ENCODE data around the gene PPP1R36. TPM values are rescaled to one million over a fixed set of nuclear protein-coding genes. Genes with fewer than 3 reads are reported as not detected.
"Not testable (repeated sequence)": the region's sequence is repeated elsewhere in the genome, so short reads cannot be mapped to it uniquely, and the experiment has no call there.

PPP1R36 gene
- total RNA-seq, 2 experiments from 2014 or later: not detected

DNA sequence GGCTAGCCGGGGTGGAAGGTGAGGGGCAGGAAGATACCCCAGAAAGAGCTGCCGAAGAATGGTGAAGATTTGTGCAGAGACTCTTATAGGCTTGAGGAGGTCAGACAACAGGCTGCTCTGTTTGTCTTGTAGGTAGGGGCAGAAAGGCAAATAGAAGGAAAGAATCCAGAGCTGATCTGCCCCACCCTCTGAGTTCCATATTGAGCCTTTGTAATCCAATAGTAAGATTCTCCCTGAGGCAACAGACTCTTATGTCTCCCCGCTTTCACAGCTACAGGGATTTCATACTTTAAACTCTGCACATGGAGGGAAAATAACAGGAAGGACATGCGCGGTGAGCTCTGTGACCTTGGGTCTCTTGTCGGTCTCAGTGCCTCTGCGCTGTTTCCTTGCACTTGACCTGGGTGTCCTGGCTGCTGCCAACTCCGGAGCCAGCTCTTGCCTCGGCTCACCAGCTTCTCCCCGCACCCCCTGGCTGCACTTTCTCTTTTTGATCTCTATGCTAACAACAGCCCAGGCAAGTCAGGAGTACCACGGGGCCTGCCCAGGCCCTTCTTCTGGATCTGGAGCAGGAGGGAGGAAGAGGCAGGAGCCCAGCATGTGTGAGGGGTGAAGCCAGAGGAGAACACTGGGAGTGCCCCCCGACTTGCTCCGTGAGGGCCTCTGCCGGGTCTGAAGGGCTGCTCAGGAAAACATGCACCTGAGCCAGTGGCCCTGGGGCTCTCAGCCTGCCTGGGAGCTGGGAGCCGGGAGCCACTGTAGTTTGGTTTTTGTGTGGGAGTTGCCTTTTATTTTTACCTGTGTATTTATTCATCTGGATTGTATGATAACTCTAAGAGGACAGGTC is 75.8 kb downstream of the PPP1R36 start:
- CTCF ChIA-PET: interaction anchor here (0.6 to 1.5 kb wide), 3 partner anchors 11 to 85 kb away, joined by 3 to 7 read pairs (median 4); partner anchors contain the start of gene HSPA2
- no peaks in the 10 kb centered on the region for H3K4me1 Mint-ChIP-seq (ENCODE audit: low read depth)
- no peaks in the 10 kb centered on the region for H3K27me3 Mint-ChIP-seq (ENCODE audit: low read depth)
- H3K9me3 Mint-ChIP-seq: no peaks in the 10 kb centered on the region
- intact Hi-C loops (cut with micrococcal nuclease): no loop called here
- DNase-seq: no peak
- H3K4me3 Mint-ChIP-seq: no peak overlapping the region
- no peaks in the 10 kb centered on the region for H3K36me3 Mint-ChIP-seq (ENCODE audit: low read depth)
- H3K27ac Mint-ChIP-seq: no peak overlapping the region

DNA sequence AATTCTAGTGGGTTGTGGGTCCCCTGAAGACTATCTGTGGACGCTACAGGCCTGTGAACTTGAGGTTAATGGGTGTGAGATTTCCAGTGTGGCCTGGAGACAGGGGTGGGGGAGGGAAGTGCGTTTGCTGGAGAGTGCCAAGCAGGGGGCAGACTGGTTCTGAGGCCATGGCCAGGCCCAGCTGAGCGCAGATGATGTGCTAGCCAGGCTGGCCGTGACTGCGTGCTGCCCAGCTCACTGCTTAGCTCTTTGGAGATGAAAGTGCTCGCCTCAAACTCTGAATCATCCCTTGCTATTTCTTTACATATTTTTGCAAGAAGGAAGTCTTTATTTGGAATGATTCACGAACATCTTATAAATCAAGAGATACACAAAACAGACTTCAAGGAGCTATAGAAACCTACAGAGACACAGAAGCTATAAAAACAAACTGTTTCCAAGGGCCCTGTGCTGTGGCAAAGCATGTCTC is 79.2 kb downstream of the PPP1R36 start:
- intact Hi-C loops (cut with micrococcal nuclease): no loop called here
- no peak overlapping the region for H3K4me3 Mint-ChIP-seq
- H3K27ac Mint-ChIP-seq: no peak overlapping the region
- no peaks in the 10 kb centered on the region for H3K4me1 Mint-ChIP-seq (ENCODE audit: low read depth)
- H3K9me3 Mint-ChIP-seq: no peaks in the 10 kb centered on the region
- no peaks in the 10 kb centered on the region for H3K36me3 Mint-ChIP-seq (ENCODE audit: low read depth)
- H3K27me3 Mint-ChIP-seq (ENCODE audit: low read depth): no peaks in the 10 kb centered on the region
- CTCF ChIA-PET: interaction anchor here (1.2 kb wide), 1 partner anchor 11 kb away, joined by 3 read pairs; no protein-coding TSS in a partner anchor
- no peak for DNase-seq

DNA sequence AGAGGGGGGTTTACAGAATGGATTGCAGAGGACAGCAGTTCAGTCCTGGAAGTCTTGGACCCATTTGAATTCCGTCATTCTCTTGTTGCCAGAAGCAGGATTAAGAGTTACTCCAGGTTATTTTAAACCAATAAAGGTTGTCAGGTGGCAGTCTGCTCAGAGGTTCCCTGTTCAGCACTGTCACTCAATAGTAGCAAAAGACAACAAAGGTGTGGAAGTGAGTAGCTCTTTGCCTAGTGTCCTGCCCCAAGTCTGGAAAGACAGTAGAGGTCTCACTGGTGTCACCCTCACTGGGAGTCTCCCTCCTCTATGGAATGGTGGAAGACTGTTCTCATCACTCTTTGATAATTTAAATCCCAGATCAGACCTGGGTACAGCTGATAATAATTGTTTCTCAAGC is 81.0 kb downstream of the PPP1R36 start:
- H3K36me3 Mint-ChIP-seq (ENCODE audit: low read depth): no peaks in the 10 kb centered on the region
- no peak overlapping the region for H3K27ac Mint-ChIP-seq
- no peak overlapping the region for H3K4me3 Mint-ChIP-seq
- no peaks in the 10 kb centered on the region for H3K9me3 Mint-ChIP-seq
- H3K27me3 Mint-ChIP-seq (ENCODE audit: low read depth): no peaks in the 10 kb centered on the region
- DNase-seq: no peak
- intact Hi-C loops (cut with micrococcal nuclease): no loop called here
- CTCF ChIA-PET: interaction anchor here (0.6 to 1.3 kb wide), 3 partner anchors 24 to 200 kb away, joined by 3 to 4 read pairs (median 3); no protein-coding TSS in a partner anchor
- H3K4me1 Mint-ChIP-seq (ENCODE audit: low read depth): no peaks in the 10 kb centered on the region

DNA sequence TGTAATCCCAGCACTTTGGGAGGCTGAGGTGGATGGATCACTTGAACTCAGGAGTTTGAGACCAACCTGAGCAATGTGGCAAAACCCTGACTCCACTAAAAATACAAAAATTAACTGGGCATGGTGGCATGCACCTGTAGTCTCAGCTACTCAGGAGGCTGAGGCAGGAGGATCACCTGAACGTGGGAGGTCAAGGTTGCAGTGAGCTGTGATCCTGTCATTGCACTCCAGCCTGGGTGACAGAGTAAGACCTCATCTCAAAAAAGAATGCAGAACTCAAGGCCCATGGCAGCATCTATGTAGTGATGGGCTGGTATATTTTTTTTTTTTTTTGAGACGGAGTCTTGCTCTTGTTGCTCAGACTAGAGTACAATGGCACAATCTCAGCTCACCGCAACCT is 81.5 kb downstream of the PPP1R36 start:
- H3K4me3 Mint-ChIP-seq; H3K36me3 Mint-ChIP-seq (ENCODE audit: low read depth); H3K27me3 Mint-ChIP-seq (ENCODE audit: low read depth); H3K4me1 Mint-ChIP-seq (ENCODE audit: low read depth); intact Hi-C loops (cut with micrococcal nuclease); H3K27ac Mint-ChIP-seq; H3K9me3 Mint-ChIP-seq; DNase-seq: not testable (repeated sequence)
- CTCF ChIA-PET: interaction anchor here (0.9 to 1.3 kb wide), 2 partner anchors 71 to 201 kb away, joined by 3 to 4 read pairs; no protein-coding TSS in a partner anchor

DNA sequence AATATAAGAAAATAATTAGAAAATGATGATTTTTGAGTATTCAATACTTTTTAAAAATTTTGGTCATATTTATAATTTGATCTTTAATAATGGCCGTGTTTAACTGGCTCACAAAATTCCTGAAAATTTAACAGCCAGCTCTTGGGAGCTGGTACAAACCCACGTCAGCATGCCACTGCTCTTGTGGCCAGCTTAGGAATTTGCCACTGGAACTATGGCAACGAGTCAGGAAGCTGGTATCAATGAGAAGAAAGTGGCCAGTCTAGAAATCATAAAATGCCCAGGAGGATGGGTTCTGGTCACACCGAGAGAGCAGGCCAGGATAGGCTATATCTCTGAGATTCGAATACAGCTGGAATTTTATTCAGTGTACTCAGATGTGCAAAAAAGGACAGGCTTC is 82.3 kb downstream of the PPP1R36 start:
- Mint-ChIP-seq H3K4me3 (no peak overlapping the region), H3K36me3 (ENCODE audit: low read depth) (no peaks in the 10 kb centered on the region), H3K9me3 (no peaks in the 10 kb centered on the region), H3K4me1 (ENCODE audit: low read depth) (no peaks in the 10 kb centered on the region), H3K27me3 (ENCODE audit: low read depth) (no peaks in the 10 kb centered on the region), H3K27ac (no peak overlapping the region)
- intact Hi-C loops (cut with micrococcal nuclease): no loop called here
- no peak for DNase-seq
- CTCF ChIA-PET: no interaction called here

DNA sequence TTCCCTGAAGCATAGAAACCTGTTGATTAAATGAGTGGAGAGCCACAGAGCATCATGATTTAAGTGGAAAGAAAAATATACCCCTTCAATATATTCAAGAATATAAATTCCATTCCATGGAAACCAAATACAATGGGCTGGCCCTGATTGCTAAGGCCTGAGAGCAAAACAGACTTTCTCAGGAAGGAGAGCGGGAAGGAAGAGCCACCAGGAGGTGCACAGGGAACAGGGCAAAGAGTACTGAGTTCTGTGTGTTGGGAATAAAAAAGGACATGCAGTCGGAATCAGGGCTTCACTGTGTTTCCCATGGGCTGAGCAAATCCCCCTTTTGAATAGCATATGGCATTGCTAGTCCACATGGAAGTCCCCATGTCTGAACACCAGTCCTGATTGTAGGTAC is 84.8 kb downstream of the PPP1R36 start:
- Mint-ChIP-seq H3K27ac (no peak overlapping the region), H3K36me3 (ENCODE audit: low read depth) (no peaks in the 10 kb centered on the region), H3K4me1 (ENCODE audit: low read depth) (no peaks in the 10 kb centered on the region), H3K4me3 (no peak overlapping the region), H3K9me3 (no peaks in the 10 kb centered on the region), H3K27me3 (ENCODE audit: low read depth) (no peaks in the 10 kb centered on the region)
- CTCF ChIA-PET: no interaction called here
- DNase-seq: no peak
- intact Hi-C loops (cut with micrococcal nuclease): no loop called here

DNA sequence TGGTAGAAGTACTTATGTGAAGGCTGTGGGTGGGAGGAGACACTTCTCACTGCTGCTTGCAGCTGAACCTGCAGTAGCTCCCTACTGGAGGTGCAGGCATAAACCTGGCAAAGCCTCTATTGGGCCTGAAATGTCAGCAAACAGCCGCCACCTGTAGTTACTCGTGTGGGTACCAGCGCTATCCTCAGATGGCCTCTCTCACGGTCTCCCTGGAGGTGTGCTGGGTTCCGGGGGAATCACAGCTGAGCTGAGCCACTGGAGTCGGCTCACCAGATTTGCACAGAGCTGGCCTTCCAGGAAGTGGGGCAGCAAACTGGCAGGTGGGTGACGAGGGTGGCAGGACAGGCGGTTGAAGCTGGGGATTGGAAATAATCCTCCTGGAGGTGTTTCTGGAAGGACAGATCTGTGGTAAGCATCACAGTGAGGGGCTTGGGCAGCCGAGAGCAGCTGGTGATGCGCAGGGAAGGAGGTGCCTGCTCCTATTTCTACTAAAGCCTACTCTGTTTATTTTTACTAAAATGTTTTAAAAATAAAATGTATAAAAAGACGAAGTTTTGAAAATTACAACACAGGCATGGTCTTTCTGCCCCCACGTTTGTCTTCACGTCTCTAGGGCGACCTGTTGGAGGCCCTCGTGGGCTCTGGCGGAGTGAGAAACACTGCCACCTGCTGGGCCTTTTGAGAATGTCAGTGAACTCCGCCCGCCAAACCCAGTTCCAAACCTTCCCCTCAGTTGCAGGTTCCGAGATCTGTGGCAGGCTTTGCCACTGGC is 86.6 kb downstream of the PPP1R36 start:
- Mint-ChIP-seq H3K36me3 (ENCODE audit: low read depth) (no peaks in the 10 kb centered on the region), H3K27me3 (ENCODE audit: low read depth) (no peaks in the 10 kb centered on the region), H3K9me3 (no peaks in the 10 kb centered on the region), H3K4me1 (ENCODE audit: low read depth) (no peaks in the 10 kb centered on the region), H3K4me3 (no peak overlapping the region), H3K27ac (no peak overlapping the region)
- peak; percentile 81 for DNase-seq
- CTCF ChIA-PET: interaction anchor here (0.6 to 3.6 kb wide), 52 partner anchors 8 to 295 kb away, joined by 3 to 28 read pairs (median 4); partner anchors contain the start of genes AKAP5 and HSPA2
- intact Hi-C loops (cut with micrococcal nuclease): loop anchor here (1.0 kb wide), 4 partner anchors 96 to 292 kb away; partner anchors contain the start of gene HSPA2

DNA sequence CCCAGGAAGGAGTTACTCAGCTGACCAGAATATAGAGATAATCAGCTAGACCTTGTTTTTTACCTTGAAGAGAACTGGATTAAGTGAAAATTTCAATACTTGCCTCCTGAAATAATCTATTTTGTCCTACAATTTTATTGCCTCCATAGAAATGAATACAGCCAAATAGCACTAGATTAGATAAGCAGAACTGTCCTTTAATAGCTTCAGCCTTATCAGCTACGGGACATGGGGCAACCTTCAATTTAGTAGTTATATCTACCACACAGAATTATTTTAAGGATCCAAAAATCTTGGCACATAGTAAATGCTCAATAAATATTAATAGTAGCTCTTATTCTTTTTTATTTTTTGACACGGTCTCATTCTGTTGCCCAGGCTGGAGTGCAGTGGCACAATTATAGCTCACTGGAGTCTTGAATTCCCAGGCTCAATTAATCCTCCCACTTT is 87.2 kb downstream of the PPP1R36 start:
- H3K27ac Mint-ChIP-seq: no peak overlapping the region
- intact Hi-C loops (cut with micrococcal nuclease): loop anchor here (1.0 kb wide), 4 partner anchors 97 to 293 kb away; partner anchors contain the start of gene HSPA2

DNA sequence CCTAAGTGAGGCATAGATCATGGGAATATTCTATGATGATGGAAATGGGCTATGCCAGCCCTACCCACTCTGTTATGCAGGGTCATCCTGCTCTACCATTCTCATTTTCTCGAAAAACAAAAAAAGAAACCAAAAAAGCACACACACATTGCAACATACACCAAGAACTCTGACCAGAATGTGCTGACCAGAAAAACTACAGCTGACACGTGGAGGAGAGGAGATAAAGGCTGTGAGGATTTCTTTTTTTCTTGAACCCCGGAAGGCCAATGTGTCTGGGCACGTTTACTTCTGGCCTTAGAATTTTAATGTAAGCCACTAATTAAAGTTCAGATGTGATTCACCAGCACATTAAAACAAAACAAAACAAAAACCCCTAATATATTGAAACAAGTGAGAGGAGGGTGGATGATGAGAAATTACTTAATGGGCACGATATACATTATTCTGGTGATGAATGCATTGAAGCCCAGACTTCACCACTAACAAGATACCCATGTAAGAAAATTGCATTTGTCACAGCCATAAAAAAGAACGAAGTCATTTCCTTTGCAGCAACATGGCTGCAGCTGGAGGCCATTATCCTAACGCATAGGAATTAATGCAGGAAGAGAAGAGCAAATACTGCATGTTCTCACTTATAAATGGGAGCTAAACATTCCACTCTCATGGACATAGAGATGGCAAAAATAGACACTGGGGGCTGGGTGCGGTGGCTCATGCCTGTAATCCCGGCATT is 88.1 kb downstream of the PPP1R36 start:
- CTCF ChIA-PET: interaction anchor here (0.7 to 3.6 kb wide), 30 partner anchors 8 to 735 kb away, joined by 3 to 28 read pairs (median 5); partner anchors contain the start of genes AKAP5 and HSPA2
- intact Hi-C loops (cut with micrococcal nuclease): no loop called here
- H3K4me3 Mint-ChIP-seq: no peak overlapping the region
- no peak overlapping the region for H3K27ac Mint-ChIP-seq
- H3K9me3 Mint-ChIP-seq: no peaks in the 10 kb centered on the region
- H3K27me3 Mint-ChIP-seq (ENCODE audit: low read depth): peaks cover 2% of the 10 kb centered on the region
- no peak for DNase-seq
- H3K36me3 Mint-ChIP-seq (ENCODE audit: low read depth): no peaks in the 10 kb centered on the region
- no peaks in the 10 kb centered on the region for H3K4me1 Mint-ChIP-seq (ENCODE audit: low read depth)

More for the DNA sequence above, 87.2 kb downstream of the PPP1R36 start:
- no peaks in the 10 kb centered on the region for H3K9me3 Mint-ChIP-seq
- no peak for DNase-seq
- H3K4me1 Mint-ChIP-seq (ENCODE audit: low read depth): no peaks in the 10 kb centered on the region
- CTCF ChIA-PET: interaction anchor here (0.6 to 3.6 kb wide), 40 partner anchors 9 to 295 kb away, joined by 3 to 28 read pairs (median 4); partner anchors contain the start of genes AKAP5 and HSPA2
- no peak overlapping the region for H3K4me3 Mint-ChIP-seq
- no peaks in the 10 kb centered on the region for H3K36me3 Mint-ChIP-seq (ENCODE audit: low read depth)
- H3K27me3 Mint-ChIP-seq (ENCODE audit: low read depth): peaks cover 2% of the 10 kb centered on the region

DNA sequence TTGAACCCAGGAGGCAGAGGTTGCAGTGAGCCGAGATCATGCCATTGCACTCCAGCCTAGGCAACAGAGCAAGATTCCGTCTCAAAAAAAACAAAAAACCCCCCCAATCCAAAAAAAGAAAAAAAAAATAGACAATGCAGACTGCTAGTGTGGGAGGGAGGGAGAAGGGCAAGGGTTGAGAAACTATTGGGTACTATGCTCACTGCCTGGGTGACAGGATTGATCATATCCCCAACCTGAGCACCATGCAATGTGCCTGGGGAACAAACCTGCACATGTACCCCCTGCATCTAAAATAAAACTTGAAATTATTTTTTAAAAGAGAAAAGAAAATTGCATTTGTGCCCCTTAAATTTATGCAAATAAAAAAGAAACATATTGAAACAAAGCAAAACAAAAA is 88.9 kb downstream of the PPP1R36 start:
- Mint-ChIP-seq H3K9me3 (peaks cover under 1% of the 10 kb centered on the region), H3K4me1 (ENCODE audit: low read depth) (no peaks in the 10 kb centered on the region), H3K27ac (no peak overlapping the region), H3K36me3 (ENCODE audit: low read depth) (no peaks in the 10 kb centered on the region), H3K4me3 (no peak overlapping the region), H3K27me3 (ENCODE audit: low read depth) (peaks cover 2% of the 10 kb centered on the region)
- intact Hi-C loops (cut with micrococcal nuclease): no loop called here
- no peak for DNase-seq
- CTCF ChIA-PET: interaction anchor here (0.7 to 3.6 kb wide), 3 partner anchors 20 to 736 kb away, joined by 3 to 28 read pairs (median 15); no protein-coding TSS in a partner anchor

Data from activated naive CD4-positive, alpha-beta T cell treated with anti-CD3 and anti-CD28 coated beads for 36 hours (primary cell).